K562 (cell line): ENCODE results near the gene LRCH1. TPM values are rescaled to one million over a fixed set of nuclear protein-coding genes. Genes with fewer than 3 reads are reported as not detected.

Source experiments
- ATAC-seq: fragments of 200-7000 bp; cut with Tn5 transposase; 3 replicates; pipeline ENCODE4 v1.9.1; 2020; ENCODE audit warnings: moderate library complexity
- BruUV-seq: library from RNA; stranded (reverse); fragments of 400-500 nt; replicated peaks from 2 replicates; lab custom pipeline; 2021; lab: Mats Ljungman, UMichigan
- CTCF ChIA-PET: fragments of 300-600 bp; formaldehyde crosslinking; extraction: SDS; loops from one replicate; lab custom pipeline; 2021; ENCODE audit warnings: low intra/inter-chr PET ratio; lab: Yijun Ruan, JAX
- POLR2A ChIA-PET: fragments of 300-600, 350-650 bp; sonication (Branson Sonifier 250); formaldehyde crosslinking; extraction: SDS; loops from one replicate; lab custom pipeline; 2021; ENCODE audit warnings: antibody characterized with exemption, inconsistent platforms; lab: Yijun Ruan, JAX
- DNase-seq, 4 experiments: peaks; one replicate each; pipeline versions ENCODE4 v3.0.0 to v3.0.0-alpha.2; 2011 to 2018; ENCODE audit warnings: low spot score in 3 of 4, mixed read lengths in 3 of 4; ENCODE audit errors: extremely low read depth in 1 of 4
- FAIRE-seq: peaks from 2 replicates; lab custom pipeline; 2011; peaks lifted over from hg19 to GRCh38; lab: Jason Lieb, UNC
- H2AFZ ChIP-seq: 2 replicates; pipeline ENCODE4 v1.6.0; 2011; ENCODE audit warnings: low read depth, low read length, control low read depth, inconsistent platforms
- H3K27ac ChIP-seq: fragments of 200-600 bp; 3 replicates; pipeline ENCODE4 v1.8.0; 2011; ENCODE audit warnings: low read depth, mild to moderate bottlenecking, control low read depth, inconsistent platforms, low read length, moderate library complexity, mixed read lengths; ENCODE audit errors: extremely low read depth
- H3K27me3 ChIP-seq, 2 experiments: fragments of 300-600 bp in 1 of 2; 2 replicates in 1 of 2; 3 replicates in 1 of 2; pipeline versions ENCODE4 v1.6.0 to v1.8.0; 2011; ENCODE audit warnings: inconsistent platforms in 2 of 2, low read length in 2 of 2, mild to moderate bottlenecking in 1 of 2, mixed read lengths in 1 of 2, moderate library complexity in 1 of 2; ENCODE audit not compliant: control insufficient read depth in 2 of 2, insufficient read depth in 2 of 2
- H3K36me3 ChIP-seq: fragments of 300-600 bp; 3 replicates; pipeline ENCODE4 v1.8.0; 2011; ENCODE audit warnings: mild to moderate bottlenecking, low read length, inconsistent platforms; ENCODE audit not compliant: control insufficient read depth, insufficient read depth
- H3K4me1 ChIP-seq, 2 experiments: fragments of 200-600 bp in 1 of 2; replicated peaks in 1 of 2; 2 replicates in 1 of 2; 3 replicates in 1 of 2; pipeline versions ENCODE4 v1.5.1 to v1.8.0; 2011; ENCODE audit warnings: inconsistent platforms in 2 of 2, low read length in 2 of 2, mild to moderate bottlenecking in 1 of 2, mixed read lengths in 1 of 2, moderate library complexity in 1 of 2; ENCODE audit not compliant: control insufficient read depth in 2 of 2, insufficient read depth in 2 of 2
- H3K4me2 ChIP-seq: 2 replicates; pipeline ENCODE4 v1.6.1; 2011; ENCODE audit warnings: low read length, control low read depth, inconsistent platforms, mixed read lengths; ENCODE audit not compliant: insufficient read depth
- H3K4me3 ChIP-seq: fragments of 200-600 bp; sonication (generic), shearing (Covaris generic); 2 replicates; pipeline ENCODE4 v1.5.1; 2016; ENCODE audit warnings: control low read depth, inconsistent platforms
- H3K79me2 ChIP-seq: fragments of 200-600 bp; 3 replicates; pipeline ENCODE4 v1.8.0; 2011; ENCODE audit warnings: low read length, inconsistent platforms; ENCODE audit not compliant: control insufficient read depth, insufficient read depth
- H3K9ac ChIP-seq, 2 experiments: 2 replicates each; pipeline versions ENCODE4 v1.6.0 to v1.6.1; 2011; ENCODE audit warnings: low read depth in 2 of 2, low read length in 2 of 2, control low read depth in 1 of 2, inconsistent platforms in 1 of 2, mild to moderate bottlenecking in 1 of 2, mixed read lengths in 1 of 2; ENCODE audit not compliant: insufficient read depth in 1 of 2
- H3K9me1 ChIP-seq: one replicate; pipeline ENCODE4 v1.6.0; 2011; ENCODE audit warnings: inconsistent platforms, mild to moderate bottlenecking, low read length, moderate library complexity; ENCODE audit not compliant: control insufficient read depth, insufficient read depth
- H3K9me3 ChIP-seq: replicated peaks from 2 replicates; pipeline ENCODE4 v1.5.1; 2011; ENCODE audit warnings: low read depth, low read length, inconsistent platforms; ENCODE audit not compliant: control insufficient read depth, insufficient read depth
- H4K20me1 ChIP-seq: replicated peaks from 2 replicates; pipeline ENCODE4 v1.6.1; 2011; ENCODE audit warnings: low read length, inconsistent platforms, mixed read lengths; ENCODE audit not compliant: control insufficient read depth, insufficient read depth
- CLOCK ChIP-seq: fragments of 250-450 bp; sonication (Bioruptor Pico); IDR thresholded peaks from 2 replicates; pipeline ENCODE4 v1.4.0; 2020; ENCODE audit warnings: mild to moderate bottlenecking, moderate library complexity, borderline replicate concordance
- EP300 ChIP-seq: IDR thresholded peaks from 2 replicates; pipeline ENCODE4 v1.6.1; 2012; ENCODE audit warnings: low read length, improper control_type of control experiment
- GABPB1 ChIP-seq: sonication (generic); formaldehyde crosslinking; IDR thresholded peaks from 2 replicates; pipeline ENCODE4 v1.8.0; 2022; ENCODE audit warnings: mild to moderate bottlenecking, missing genetic modification reagents
- GTF2E2 ChIP-seq: fragments of 200-800 bp; sonication (Bioruptor generic); IDR thresholded peaks from 2 replicates; pipeline ENCODE4 v1.6.1; 2016; ENCODE audit warnings: missing genetic modification characterization, missing compliant biosample characterization
- HMBOX1 ChIP-seq: sonication (generic); IDR thresholded peaks from 2 replicates; pipeline ENCODE4 v1.6.1; 2016
- LCOR ChIP-seq: sonication (generic); formaldehyde crosslinking; IDR thresholded peaks from 2 replicates; pipeline ENCODE4 v1.8.0; 2022; ENCODE audit warnings: mild to moderate bottlenecking, missing genetic modification reagents
- RBM14 ChIP-seq: fragments of 200-400 bp; formaldehyde crosslinking; IDR thresholded peaks from 2 replicates; pipeline ENCODE4 v1.6.1; 2018; ENCODE audit warnings: low read depth, mild to moderate bottlenecking, low read length, moderate library complexity, borderline replicate concordance; ENCODE audit not compliant: insufficient read depth
- THRAP3 ChIP-seq: fragments of 450-650 bp; IDR thresholded peaks from 2 replicates; pipeline ENCODE4 v1.6.1; 2016; ENCODE audit warnings: mild to moderate bottlenecking, inconsistent platforms, borderline replicate concordance
- TRIM24 ChIP-seq, 2 experiments: fragments of 450-650 bp; IDR thresholded peaks; 2 replicates each; pipeline ENCODE4 v1.6.1; 2016
- ZNF224 ChIP-seq: sonication (generic); formaldehyde crosslinking; IDR thresholded peaks from 2 replicates; pipeline ENCODE4 v1.8.0; 2022; ENCODE audit warnings: mild to moderate bottlenecking, missing genetic modification reagents
- ZNF253 ChIP-seq: fragments of 250-450 bp; sonication (Bioruptor Pico); conservative IDR thresholded peaks from 2 replicates; pipeline ENCODE4 v1.6.1; 2021; ENCODE audit warnings: mild to moderate bottlenecking
- ZNF740 ChIP-seq, 3 experiments: fragments of 200-800 bp in 1 of 3; sonication (Bioruptor generic) in 1 of 3; sonication (generic) in 1 of 3; formaldehyde crosslinking in 1 of 3; IDR thresholded peaks; 2 replicates each; pipeline versions ENCODE4 v1.6.1 to v1.8.0; 2016 to 2022; ENCODE audit warnings: mild to moderate bottlenecking in 2 of 3, missing compliant biosample characterization in 2 of 3, missing genetic modification characterization in 2 of 3, missing genetic modification reagents in 1 of 3
- WGBS: fragments of 100-300 bp; shearing (Covaris generic); methylation state at CpG from one replicate; pipeline ENCODE4 v1.1.6; 2016; ENCODE audit warnings: low coverage, mixed read lengths; ENCODE audit not compliant: insufficient coverage; ENCODE audit errors: missing lambda C conversion rate; 5-methylcytosine and 5-hydroxymethylcytosine counted together
- in situ Hi-C: fragments of 300-500 bp; cut with MboI; formaldehyde crosslinking; loops from 4 replicates; pipeline ENCODE4 v1.15.0; 2018; ENCODE audit warnings: inconsistent platforms, mixed read lengths
- intact Hi-C: fragments of 100-400 bp; cut with micrococcal nuclease; formaldehyde crosslinking; loops from 2 replicates; pipeline ENCODE4 v1.14.2; 2022
- polyA plus RNA-seq, 8 experiments: library from polyadenylated mRNA; depleted of rRNA in 4 of 8; stranded (reverse) in 5 of 8; unstranded in 3 of 8; fragments of >200 nt; fragmentation: Nextera tagmentation in 2 of 8; fragmentation: Illumina TruSeq in 1 of 8; extraction: Ambion mirVana in 2 of 8; extraction: Trizol in 1 of 8; gene quantifications; 2 replicates each; pipeline versions ENCODE4 v1.2.1 to v1.2.3, GENCODE V29; 2011 to 2014; ENCODE audit warnings: inconsistent platforms in 1 of 8, missing spikeins in 1 of 8
- total RNA-seq, 7 experiments: library from RNA; depleted of rRNA in 6 of 7; stranded (reverse); fragments of >200 nt in 6 of 7; fragmentation: Illumina TruSeq in 2 of 7; extraction: Trizol in 2 of 7; gene quantifications; 2 replicates each; pipeline versions ENCODE4 v1.2.1 to v1.2.3, GENCODE V29; 2011 to 2021; ENCODE audit warnings: low replicate concordance in 1 of 7
- TF ChIP-seq, protein P1 (sequence below): fragments of 450-650 bp; IDR thresholded peaks from 2 replicates; pipeline ENCODE4 v1.7.1; 2018; ENCODE audit warnings: mild to moderate bottlenecking, low read depth; ENCODE audit not compliant: partially characterized antibody

The LRCH1 gene
- total and polyA plus RNA-seq, 9 of the 15 experiments (the other 6 are each of a cell fraction or from before 2014, with no cell fraction given), result 1.1 to 6.8 (median 3.7) TPM

DNA sequence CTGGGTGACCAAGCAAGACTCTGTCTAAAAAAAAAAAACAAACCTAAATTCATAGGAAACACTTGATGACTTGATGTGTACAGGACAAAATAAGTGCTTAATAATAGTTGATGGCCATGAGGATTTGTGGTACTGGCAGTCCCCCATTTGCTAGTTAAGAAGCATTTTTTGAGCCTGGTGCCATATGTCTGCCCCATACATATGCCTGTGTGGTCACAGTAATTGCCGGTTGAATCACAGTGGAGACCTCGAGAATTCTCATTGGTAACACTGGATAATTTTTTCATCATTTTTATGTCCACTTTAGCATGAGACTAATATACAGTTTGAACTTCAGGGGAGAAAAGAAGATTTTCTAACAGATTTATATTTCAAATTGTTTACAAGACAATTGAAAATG is 79.2 kb downstream of the LRCH1 start:
- FAIRE-seq, result no peak
- Histone ChIP-seq H3K36me3 (no peaks in the 10 kb centered on the region), H3K9ac (no peak overlapping the region), H3K4me1 (peaks cover 0 to 5% of the 10 kb centered on the region in 2 experiments; a peak in 2 of 5 replicates), H3K9me3 (no peaks in the 10 kb centered on the region), H3K4me3 (no peak overlapping the region), H2AFZ (no peak overlapping the region), H3K27me3 (no peaks in the 10 kb centered on the region), H3K9me1 (no peaks in the 10 kb centered on the region), H3K4me2 (no peak overlapping the region), H3K27ac (no peak overlapping the region), H4K20me1 (peaks cover 7% of the 10 kb centered on the region; the same call in 1 of the 2 replicates), H3K79me2 (peaks cover 5% of the 10 kb centered on the region; the same call in 2 of the 3 replicates)
- DNase-seq, result no peak
- intact Hi-C loops, result no loop called here
- CTCF ChIA-PET, result no interaction called here
- no TSS peak for BruUV-seq
- in situ Hi-C loops, result no loop called here
- 75% methylated on average over 2 of the region's 2 CpGs for WGBS
- ATAC-seq, result no peak
- POLR2A ChIA-PET, result no interaction called here
- no peak for TF ChIP-seq RBM14
- TF ChIP-seq ZNF224, result no peak
- TF ChIP-seq, protein P1, sequence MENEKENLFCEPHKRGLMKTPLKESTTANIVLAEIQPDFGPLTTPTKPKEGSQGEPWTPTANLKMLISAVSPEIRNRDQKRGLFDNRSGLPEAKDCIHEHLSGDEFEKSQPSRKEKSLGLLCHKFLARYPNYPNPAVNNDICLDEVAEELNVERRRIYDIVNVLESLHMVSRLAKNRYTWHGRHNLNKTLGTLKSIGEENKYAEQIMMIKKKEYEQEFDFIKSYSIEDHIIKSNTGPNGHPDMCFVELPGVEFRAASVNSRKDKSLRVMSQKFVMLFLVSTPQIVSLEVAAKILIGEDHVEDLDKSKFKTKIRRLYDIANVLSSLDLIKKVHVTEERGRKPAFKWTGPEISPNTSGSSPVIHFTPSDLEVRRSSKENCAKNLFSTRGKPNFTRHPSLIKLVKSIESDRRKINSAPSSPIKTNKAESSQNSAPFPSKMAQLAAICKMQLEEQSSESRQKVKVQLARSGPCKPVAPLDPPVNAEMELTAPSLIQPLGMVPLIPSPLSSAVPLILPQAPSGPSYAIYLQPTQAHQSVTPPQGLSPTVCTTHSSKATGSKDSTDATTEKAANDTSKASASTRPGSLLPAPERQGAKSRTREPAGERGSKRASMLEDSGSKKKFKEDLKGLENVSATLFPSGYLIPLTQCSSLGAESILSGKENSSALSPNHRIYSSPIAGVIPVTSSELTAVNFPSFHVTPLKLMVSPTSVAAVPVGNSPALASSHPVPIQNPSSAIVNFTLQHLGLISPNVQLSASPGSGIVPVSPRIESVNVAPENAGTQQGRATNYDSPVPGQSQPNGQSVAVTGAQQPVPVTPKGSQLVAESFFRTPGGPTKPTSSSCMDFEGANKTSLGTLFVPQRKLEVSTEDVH, result no peak
- no peak for TF ChIP-seq HMBOX1
- no peak for TF ChIP-seq TRIM24 (IDR thresholded peaks at IDR 0.05)
- no peak for TF ChIP-seq ZNF740 (CRISPR knock-in tag; IDR thresholded peaks at IDR 0.05)
- no peak for TF ChIP-seq ZNF740 (tag; IDR thresholded peaks at IDR 0.05)
- TF ChIP-seq CLOCK (CRISPR knock-in tag), result no peak
- TF ChIP-seq EP300, result no peak
- TF ChIP-seq GABPB1 (CRISPR knock-in tag), result no peak
- TF ChIP-seq ZNF253 (CRISPR knock-in tag), result no peak
- no peak for TF ChIP-seq GTF2E2
- TF ChIP-seq LCOR, result no peak
- TF ChIP-seq THRAP3, result no peak
